ENCODE measurements around the gene HLA-F. TPM values are rescaled to one million over a fixed set of nuclear protein-coding genes. Genes with fewer than 3 reads are reported as not detected.
A peak's percentile ranks its signal among the peaks of the same experiment; 100 is the strongest.

HLA-F gene
- total and polyA plus RNA-seq, 4 donors, result 76.2 to 451 (median 153) TPM

GRCh38 chr6:29753309-29753644 lies 30.0 kb downstream of the HLA-F start:
- no peak overlapping the region for H3K4me3 ChIP-seq
- ATAC-seq (ENCODE audit: insufficient read depth, low FRiP score) (no peak), DNase-seq (no peak)
- no peaks in the 10 kb centered on the region for H3K9me3 ChIP-seq (ENCODE audit: control insufficient read depth in 4 of 4, insufficient read depth in 3 of 4, low read length in 3 of 4)
- H3K36me3 ChIP-seq (ENCODE audit: control insufficient read depth in 4 of 4, insufficient read depth in 4 of 4, low read length in 4 of 4), result no peaks in the 10 kb centered on the region
- 16 to 25% methylated on average over 4 of the region's 4 CpGs for WGBS, 2 donors
- TF ChIP-seq, protein P1, sequence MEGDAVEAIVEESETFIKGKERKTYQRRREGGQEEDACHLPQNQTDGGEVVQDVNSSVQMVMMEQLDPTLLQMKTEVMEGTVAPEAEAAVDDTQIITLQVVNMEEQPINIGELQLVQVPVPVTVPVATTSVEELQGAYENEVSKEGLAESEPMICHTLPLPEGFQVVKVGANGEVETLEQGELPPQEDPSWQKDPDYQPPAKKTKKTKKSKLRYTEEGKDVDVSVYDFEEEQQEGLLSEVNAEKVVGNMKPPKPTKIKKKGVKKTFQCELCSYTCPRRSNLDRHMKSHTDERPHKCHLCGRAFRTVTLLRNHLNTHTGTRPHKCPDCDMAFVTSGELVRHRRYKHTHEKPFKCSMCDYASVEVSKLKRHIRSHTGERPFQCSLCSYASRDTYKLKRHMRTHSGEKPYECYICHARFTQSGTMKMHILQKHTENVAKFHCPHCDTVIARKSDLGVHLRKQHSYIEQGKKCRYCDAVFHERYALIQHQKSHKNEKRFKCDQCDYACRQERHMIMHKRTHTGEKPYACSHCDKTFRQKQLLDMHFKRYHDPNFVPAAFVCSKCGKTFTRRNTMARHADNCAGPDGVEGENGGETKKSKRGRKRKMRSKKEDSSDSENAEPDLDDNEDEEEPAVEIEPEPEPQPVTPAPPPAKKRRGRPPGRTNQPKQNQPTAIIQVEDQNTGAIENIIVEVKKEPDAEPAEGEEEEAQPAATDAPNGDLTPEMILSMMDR (IDR thresholded peaks at IDR 0.05; ENCODE audit: control extremely low read depth, extremely low read depth), result no peak
- H3K4me1 ChIP-seq (ENCODE audit: control insufficient read depth in 5 of 5, insufficient read depth in 5 of 5, low read length in 5 of 5), result peaks cover 0 to 10% (median 2%) of the 10 kb centered on the region in 5 donors
- no peak overlapping the region for H3K9ac ChIP-seq (ENCODE audit: insufficient read depth in 1 of 2, low read length in 2 of 2)
- H3K27me3 ChIP-seq (ENCODE audit: control insufficient read depth in 3 of 3, insufficient read depth in 3 of 3, low read length in 2 of 3), result peaks cover 0 to 45% (median 17%) of the 10 kb centered on the region in 3 donors
- peak overlapping the region in 1 of 2 donors; percentile 96 for H3K27ac ChIP-seq (ENCODE audit: low read depth in 1 of 2, low read length in 1 of 2)

DNA sequence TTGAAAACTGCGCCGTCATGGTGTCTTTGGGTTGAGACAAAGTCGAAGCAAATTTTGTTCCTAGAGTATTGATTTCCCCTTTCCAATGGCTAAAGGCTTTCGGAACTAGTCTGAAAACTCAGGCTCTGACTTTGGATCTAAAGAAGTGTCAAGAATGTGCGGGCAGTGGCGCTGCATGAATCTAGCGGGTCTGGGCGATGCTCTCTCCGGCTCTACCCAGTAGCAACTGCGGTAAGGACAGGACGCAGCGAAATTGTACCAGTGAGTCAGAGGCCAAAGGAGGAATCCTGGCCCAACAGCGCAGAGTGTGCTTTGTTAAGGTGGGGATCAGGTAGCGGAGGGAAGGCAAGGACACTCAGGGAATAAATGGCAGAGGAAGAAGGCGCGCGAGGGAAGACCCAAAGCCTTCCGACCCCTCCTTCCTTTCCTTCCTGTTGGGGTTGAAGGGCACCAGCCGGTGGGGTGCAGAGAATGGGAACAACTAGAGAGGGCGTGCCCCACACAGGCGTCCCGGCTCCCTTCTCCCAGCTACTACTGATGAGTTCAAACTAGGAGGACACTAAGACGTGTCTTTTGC lies 32.1 kb downstream of the HLA-F start:
- Histone ChIP-seq H3K36me3 (ENCODE audit: control insufficient read depth in 4 of 4, insufficient read depth in 4 of 4, low read length in 4 of 4) (no peaks in the 10 kb centered on the region), H3K9me3 (ENCODE audit: control insufficient read depth in 4 of 4, insufficient read depth in 3 of 4, low read length in 3 of 4) (no peaks in the 10 kb centered on the region), H3K27me3 (ENCODE audit: control insufficient read depth in 3 of 3, insufficient read depth in 3 of 3, low read length in 2 of 3) (peaks cover 0 to 42% (median 17%) of the 10 kb centered on the region in 3 donors), H3K27ac (ENCODE audit: low read depth in 1 of 2, low read length in 1 of 2) (no peak overlapping the region), H3K4me3 (no peak overlapping the region), H3K4me1 (ENCODE audit: control insufficient read depth in 5 of 5, insufficient read depth in 5 of 5, low read length in 5 of 5) (peaks cover 0 to 4% (median 2%) of the 10 kb centered on the region in 5 donors), H3K9ac (ENCODE audit: insufficient read depth in 1 of 2, low read length in 2 of 2) (no peak overlapping the region)
- ATAC-seq (ENCODE audit: insufficient read depth, low FRiP score), result no peak
- no peak for DNase-seq
- WGBS, 2 donors, result 63 to 70% methylated on average over 22 to 23 of the region's 23 CpGs
- TF ChIP-seq, protein P1 (IDR thresholded peaks at IDR 0.05; ENCODE audit: control extremely low read depth, extremely low read depth), result no peak

- peaks cover 0 to 33% (median 17%) of the 10 kb centered on the region in 3 donors for H3K27me3 ChIP-seq (ENCODE audit: control insufficient read depth in 3 of 3, insufficient read depth in 3 of 3, low read length in 2 of 3)
- ATAC-seq (ENCODE audit: insufficient read depth, low FRiP score) (no peak), DNase-seq (no peak)
- no peak overlapping the region for H3K4me3 ChIP-seq
- TF ChIP-seq, protein P1 (IDR thresholded peaks at IDR 0.05; ENCODE audit: control extremely low read depth, extremely low read depth), result no peak
- H3K9ac ChIP-seq (ENCODE audit: insufficient read depth in 1 of 2, low read length in 2 of 2), result no peak overlapping the region
- no peak overlapping the region for H3K27ac ChIP-seq (ENCODE audit: low read depth in 1 of 2, low read length in 1 of 2)
- H3K36me3 ChIP-seq (ENCODE audit: control insufficient read depth in 4 of 4, insufficient read depth in 4 of 4, low read length in 4 of 4), result no peaks in the 10 kb centered on the region
- H3K9me3 ChIP-seq (ENCODE audit: control insufficient read depth in 4 of 4, insufficient read depth in 3 of 4, low read length in 3 of 4), result no peaks in the 10 kb centered on the region
- 47 to 78% methylated on average over 2 of the region's 2 CpGs for WGBS, 2 donors
- peaks cover 0 to 5% (median 3%) of the 10 kb centered on the region in 5 donors for H3K4me1 ChIP-seq (ENCODE audit: control insufficient read depth in 5 of 5, insufficient read depth in 5 of 5, low read length in 5 of 5)
Measured at GRCh38 chr6:29757282-29757681, 34.0 kb downstream of the HLA-F start.

All from lung (tissue), 12 donors.